A549 (cell line): Measurements from ENCODE around the gene PPHLN1.

Experiments used
- CHD4 ChIP-seq: fragments of 200-600 bp; sonication (generic); IDR thresholded peaks from 2 replicates; pipeline ENCODE4 v1.6.1; 2016; ENCODE audit warnings: antibody characterized with exemption, mild to moderate bottlenecking, borderline replicate concordance
- JUNB ChIP-seq: fragments of >200 bp; sonication (Bioruptor Twin); formaldehyde crosslinking; IDR thresholded peaks from 2 replicates; pipeline ENCODE4 v1.6.1; 2016
- MAFK ChIP-seq: fragments of 450-650 bp; IDR thresholded peaks from 2 replicates; pipeline ENCODE4 v1.6.1; 2014; ENCODE audit not compliant: partially characterized antibody
- MYC ChIP-seq: IDR thresholded peaks from 2 replicates; pipeline ENCODE4 v1.6.1; 2012; ENCODE audit warnings: mild to moderate bottlenecking, inconsistent platforms, low read length, improper control_type of control experiment, borderline replicate concordance
- NFE2L2 ChIP-seq: fragments of 150-350 bp; conservative IDR thresholded peaks from 2 replicates; pipeline ENCODE4 v1.6.1; 2014; ENCODE audit warnings: low read length
- POLR2A ChIP-seq: IDR thresholded peaks from 2 replicates; pipeline ENCODE4 v1.6.1; 2012; ENCODE audit warnings: mild to moderate bottlenecking, low read length
- POLR2AphosphoS2 ChIP-seq: conservative IDR thresholded peaks from 2 replicates; pipeline ENCODE4 v1.6.1; 2012; ENCODE audit warnings: low read length, improper control_type of control experiment, inconsistent platforms
- RARB ChIP-seq: fragments of 250-450 bp; sonication (Bioruptor Pico); IDR thresholded peaks from 2 replicates; pipeline ENCODE4 v1.8.0; 2021; ENCODE audit warnings: mild to moderate bottlenecking, moderate library complexity
- RFX5 ChIP-seq: fragments of 450-650 bp; IDR thresholded peaks from 2 replicates; pipeline ENCODE4 v1.7.1; 2014; ENCODE audit warnings: antibody characterized with exemption, mild to moderate bottlenecking, moderate library complexity
- RNF2 ChIP-seq: fragments of 200-600 bp; sonication (generic); IDR thresholded peaks from 2 replicates; pipeline ENCODE4 v1.6.1; 2016; ENCODE audit warnings: low read depth, mild to moderate bottlenecking, antibody characterized with exemption, moderate library complexity, borderline replicate concordance
- SMC3 ChIP-seq: fragments of >200 bp; sonication (Bioruptor Twin); formaldehyde crosslinking; IDR thresholded peaks from 3 replicates; pipeline ENCODE4 v1.6.1; 2018; ENCODE audit warnings: inconsistent platforms
- SREBF2 ChIP-seq: fragments of 450-650 bp; IDR thresholded peaks from 2 replicates; pipeline ENCODE4 v1.6.1; 2014; ENCODE audit warnings: mild to moderate bottlenecking, moderate library complexity
- TP53 ChIP-seq: fragments of 250-450 bp; sonication (Bioruptor Pico); IDR thresholded peaks from 2 replicates; pipeline ENCODE4 v1.5.0; 2021; ENCODE audit warnings: mild to moderate bottlenecking, moderate library complexity
- TF ChIP-seq, protein P1 (sequence below): fragments of >200 bp; sonication (Bioruptor Twin); formaldehyde crosslinking; IDR thresholded peaks from 3 replicates; pipeline ENCODE4 v1.5.1; 2016

DNA sequence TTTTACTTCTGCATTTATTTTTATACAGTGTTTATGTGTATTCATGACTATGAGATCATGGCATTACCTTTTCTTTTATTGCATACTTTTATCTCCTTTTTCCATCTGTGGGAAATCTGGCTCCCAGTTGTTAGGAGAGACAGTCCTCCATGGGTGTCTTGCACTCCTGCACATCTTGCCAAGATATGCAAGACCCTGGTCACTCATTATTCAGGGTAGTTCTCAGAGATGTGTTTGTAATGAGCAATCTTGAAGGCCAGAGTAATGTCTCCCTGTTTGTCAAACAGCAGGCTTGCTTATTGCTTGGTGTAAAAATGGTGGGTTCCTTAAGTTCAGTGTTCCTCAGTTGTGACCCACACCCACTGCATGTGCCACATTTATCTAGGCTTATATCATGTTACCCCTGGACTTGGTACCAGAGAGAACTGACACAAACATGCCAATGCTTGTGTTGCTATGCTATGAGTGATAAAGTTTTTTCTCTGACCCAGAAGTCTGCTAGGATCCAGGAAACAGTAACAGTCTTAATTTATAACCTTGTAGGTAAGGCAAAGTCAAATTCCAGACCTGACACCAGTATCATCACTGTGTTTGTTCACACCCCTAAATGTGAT is 36.8 kb downstream of the PPHLN1 start:
- no peak for TF ChIP-seq POLR2A
- no peak for TF ChIP-seq TP53 (CRISPR knock-in tag)
- TF ChIP-seq POLR2AphosphoS2: no peak
- TF ChIP-seq, protein P1, sequence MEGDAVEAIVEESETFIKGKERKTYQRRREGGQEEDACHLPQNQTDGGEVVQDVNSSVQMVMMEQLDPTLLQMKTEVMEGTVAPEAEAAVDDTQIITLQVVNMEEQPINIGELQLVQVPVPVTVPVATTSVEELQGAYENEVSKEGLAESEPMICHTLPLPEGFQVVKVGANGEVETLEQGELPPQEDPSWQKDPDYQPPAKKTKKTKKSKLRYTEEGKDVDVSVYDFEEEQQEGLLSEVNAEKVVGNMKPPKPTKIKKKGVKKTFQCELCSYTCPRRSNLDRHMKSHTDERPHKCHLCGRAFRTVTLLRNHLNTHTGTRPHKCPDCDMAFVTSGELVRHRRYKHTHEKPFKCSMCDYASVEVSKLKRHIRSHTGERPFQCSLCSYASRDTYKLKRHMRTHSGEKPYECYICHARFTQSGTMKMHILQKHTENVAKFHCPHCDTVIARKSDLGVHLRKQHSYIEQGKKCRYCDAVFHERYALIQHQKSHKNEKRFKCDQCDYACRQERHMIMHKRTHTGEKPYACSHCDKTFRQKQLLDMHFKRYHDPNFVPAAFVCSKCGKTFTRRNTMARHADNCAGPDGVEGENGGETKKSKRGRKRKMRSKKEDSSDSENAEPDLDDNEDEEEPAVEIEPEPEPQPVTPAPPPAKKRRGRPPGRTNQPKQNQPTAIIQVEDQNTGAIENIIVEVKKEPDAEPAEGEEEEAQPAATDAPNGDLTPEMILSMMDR: no peak
- TF ChIP-seq SMC3: no peak
- TF ChIP-seq RFX5: no peak
- TF ChIP-seq MYC: no peak
- no peak for TF ChIP-seq JUNB
- no peak for TF ChIP-seq CHD4
- TF ChIP-seq MAFK: no peak
- TF ChIP-seq RNF2: no peak
- TF ChIP-seq RARB (CRISPR knock-in tag): no peak
- no peak for TF ChIP-seq NFE2L2
- TF ChIP-seq SREBF2: no peak
